ENCODE data around the gene KDM2A.

DNA sequence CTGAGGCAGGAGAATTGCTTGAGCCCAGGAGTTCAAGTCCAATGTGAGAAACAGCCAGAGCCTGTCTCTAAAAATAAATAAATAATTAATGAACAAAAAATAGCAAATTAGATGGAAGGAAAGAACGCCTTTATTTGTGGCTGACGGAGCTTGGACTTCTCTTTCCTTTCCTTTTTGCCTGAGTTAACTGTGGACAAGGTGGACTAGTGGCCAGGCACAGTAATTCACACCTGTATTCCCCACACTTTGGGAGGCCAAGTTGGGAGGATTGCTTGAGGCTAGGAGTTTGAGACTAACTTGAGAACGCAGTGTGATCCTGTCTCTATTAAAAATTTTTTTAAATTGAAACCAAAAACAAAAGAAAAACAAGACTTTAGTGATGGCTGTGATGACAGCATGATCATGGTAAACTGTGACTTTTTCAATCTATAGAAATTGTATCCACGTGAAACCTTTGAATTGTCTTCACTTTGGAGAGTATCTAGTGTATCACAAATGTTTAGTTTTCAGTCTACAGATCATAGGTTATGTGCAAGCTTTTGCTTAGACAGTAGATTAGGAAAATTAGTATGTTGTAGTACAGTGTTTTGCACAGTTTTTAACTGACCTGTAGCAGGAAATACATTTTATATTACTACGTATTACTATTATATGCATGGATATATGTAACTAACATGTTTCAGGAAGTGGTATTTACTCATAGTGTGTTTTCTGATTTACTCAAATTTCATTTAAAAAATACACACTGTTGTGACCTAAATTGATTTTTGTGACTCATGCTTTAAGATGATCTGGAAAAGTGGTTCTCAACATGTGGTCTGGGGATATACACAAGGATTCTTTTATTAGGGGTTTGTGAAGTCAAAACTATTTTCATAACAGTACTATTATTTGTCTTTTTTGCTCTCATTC lies 42.1 kb downstream of the KDM2A start:
- no peak for TF ChIP-seq CTCF (IDR thresholded peaks at IDR 0.05 in 4 of 5, conservative IDR thresholded peaks at IDR 0.05 in 1 of 5)
- TF ChIP-seq POLR2A (IDR thresholded peaks at IDR 0.05) = no peak

All from gastrocnemius medialis (tissue), 4 donors.